Measurements from ENCODE around the gene VWA8.

GRCh38 chr13:41944229-41944628 is 16.7 kb downstream of the VWA8 start:
- TF ChIP-seq EP300 (IDR thresholded peaks at IDR 0.05) (no peak), CTCF (IDR thresholded peaks at IDR 0.05) (no peak)
